Memory B cell (primary cell): ENCODE measurements around the gene LPO.
A peak's percentile ranks its signal among the peaks of the same experiment; 100 is the strongest.

ENCODE experiments used
- ATAC-seq: fragments of 150-1000 bp; cut with Tn5 transposase; 2 replicates; pipeline ENCODE4 v1.10.0; 2021; ENCODE audit warnings: low read depth, mild to moderate bottlenecking, moderate library complexity
- DNase-seq, 2 donors: peaks; one replicate each; pipeline ENCODE4 v3.0.0; 2022; ENCODE audit warnings: low spot score in 2 of 2
- H3K27ac Mint-ChIP-seq: one replicate; pipeline ENCODE4 v1.8.0; 2022; ENCODE audit warnings: mild to moderate bottlenecking, moderate library complexity, mixed read lengths
- H3K27me3 Mint-ChIP-seq: one replicate; pipeline ENCODE4 v1.8.0; 2022; ENCODE audit warnings: mixed read lengths
- H3K36me3 Mint-ChIP-seq: one replicate; pipeline ENCODE4 v1.8.0; 2022; ENCODE audit warnings: mild to moderate bottlenecking, mixed read lengths
- H3K4me1 Mint-ChIP-seq: one replicate; pipeline ENCODE4 v1.8.0; 2022; ENCODE audit warnings: mixed read lengths
- H3K4me3 Mint-ChIP-seq: one replicate; pipeline ENCODE4 v1.8.0; 2022; ENCODE audit warnings: mild to moderate bottlenecking, moderate library complexity, mixed read lengths
- H3K9me3 Mint-ChIP-seq: one replicate; pipeline ENCODE4 v1.8.0; 2022; ENCODE audit warnings: mixed read lengths

The LPO gene

DNA sequence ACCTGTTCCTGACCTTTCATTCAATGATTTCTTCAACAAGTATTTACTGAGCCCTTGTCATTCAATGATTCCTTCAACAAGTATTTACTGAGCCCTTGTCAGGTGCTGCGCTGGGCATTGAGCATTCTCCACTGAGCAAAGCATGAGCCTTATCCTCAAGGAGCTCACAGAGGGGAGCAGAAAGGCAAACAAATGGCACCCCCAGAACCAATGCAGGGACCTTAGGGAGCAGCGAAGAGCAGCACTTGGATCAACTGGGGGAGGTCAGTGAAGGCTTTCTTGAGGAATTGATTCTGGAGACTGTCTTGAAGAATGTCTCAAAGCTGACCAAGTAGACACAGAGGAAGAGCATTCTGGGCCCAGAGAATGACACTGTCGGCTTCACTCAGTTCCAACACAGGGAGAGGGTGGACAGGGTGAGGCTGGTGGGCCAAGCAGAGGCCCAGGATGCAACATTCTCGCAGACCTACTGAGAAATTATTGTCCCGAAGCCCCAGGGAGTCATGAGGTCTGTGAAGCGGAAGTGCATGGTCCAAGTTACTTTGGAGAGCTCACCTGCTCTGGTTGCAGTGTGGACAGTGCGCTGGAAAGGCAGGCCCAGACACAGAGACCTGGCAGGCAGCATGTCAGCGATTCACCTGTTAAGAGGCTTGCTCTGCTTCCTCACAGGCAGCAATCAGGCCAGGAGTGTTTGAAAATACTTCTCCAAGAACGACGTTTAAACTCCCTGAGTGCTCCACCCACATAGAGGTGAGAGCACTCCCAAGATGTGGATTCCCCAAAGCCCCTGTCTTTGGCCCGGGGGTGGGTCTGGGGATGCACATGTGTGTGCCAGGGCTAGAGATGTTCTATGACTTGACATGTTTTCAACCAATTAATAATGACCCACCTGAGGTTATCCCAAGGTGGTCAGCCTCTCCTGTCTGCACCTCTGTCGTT lies 45.6 kb downstream of the LPO start:
- H3K4me3 Mint-ChIP-seq = no peak overlapping the region
- H3K27ac Mint-ChIP-seq = no peak overlapping the region
- no peak for DNase-seq
- H3K27me3 Mint-ChIP-seq = peaks cover 12% of the 10 kb centered on the region
- H3K4me1 Mint-ChIP-seq = peaks cover 2% of the 10 kb centered on the region
- ATAC-seq = no peak
- peaks cover 1% of the 10 kb centered on the region for H3K36me3 Mint-ChIP-seq
- H3K9me3 Mint-ChIP-seq = no peaks in the 10 kb centered on the region

DNA sequence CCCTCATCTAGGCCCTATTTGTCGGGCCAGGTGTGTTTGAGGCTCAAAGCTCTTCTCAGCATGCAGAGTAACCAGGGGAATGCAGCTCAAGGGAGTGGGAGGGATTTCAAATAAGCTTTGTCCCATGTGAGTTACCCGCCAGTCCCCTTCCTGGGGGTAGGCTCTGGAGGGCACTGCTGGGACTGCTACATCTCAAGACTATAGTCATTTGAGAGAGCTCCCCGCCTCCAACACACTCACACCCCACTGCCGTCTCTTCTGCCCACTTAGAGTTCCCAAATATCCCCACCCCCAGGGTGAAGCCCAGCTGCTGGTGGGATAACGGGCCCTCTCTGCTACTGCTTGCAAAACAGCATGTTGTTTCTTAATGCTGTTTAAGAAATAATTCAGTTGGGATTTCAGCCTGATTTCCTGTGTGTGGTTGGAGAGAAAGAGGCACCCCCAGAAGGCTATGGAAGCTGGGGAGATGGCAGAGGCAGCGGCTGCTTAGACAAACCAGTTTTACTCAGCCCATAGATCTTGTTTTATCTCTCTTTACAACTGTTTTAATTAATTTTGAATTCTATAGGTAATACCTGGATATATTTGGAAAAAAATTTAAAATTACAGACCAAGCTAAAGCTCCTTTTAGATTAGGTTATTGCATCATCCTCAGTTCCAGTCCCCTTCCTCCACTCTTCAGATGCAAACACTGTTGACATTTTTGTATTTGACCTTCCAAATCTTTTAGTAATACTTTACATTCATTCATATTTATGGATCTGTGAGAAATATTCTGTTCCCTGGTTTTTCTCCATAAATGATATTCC lies 46.4 kb downstream of the LPO start:
- no peak overlapping the region for H3K4me3 Mint-ChIP-seq
- no peak overlapping the region for H3K27ac Mint-ChIP-seq
- DNase-seq = no peak
- peaks cover 1% of the 10 kb centered on the region for H3K36me3 Mint-ChIP-seq
- no peaks in the 10 kb centered on the region for H3K9me3 Mint-ChIP-seq
- peaks cover 2% of the 10 kb centered on the region for H3K4me1 Mint-ChIP-seq
- H3K27me3 Mint-ChIP-seq = peaks cover 11% of the 10 kb centered on the region
- no peak for ATAC-seq

DNA sequence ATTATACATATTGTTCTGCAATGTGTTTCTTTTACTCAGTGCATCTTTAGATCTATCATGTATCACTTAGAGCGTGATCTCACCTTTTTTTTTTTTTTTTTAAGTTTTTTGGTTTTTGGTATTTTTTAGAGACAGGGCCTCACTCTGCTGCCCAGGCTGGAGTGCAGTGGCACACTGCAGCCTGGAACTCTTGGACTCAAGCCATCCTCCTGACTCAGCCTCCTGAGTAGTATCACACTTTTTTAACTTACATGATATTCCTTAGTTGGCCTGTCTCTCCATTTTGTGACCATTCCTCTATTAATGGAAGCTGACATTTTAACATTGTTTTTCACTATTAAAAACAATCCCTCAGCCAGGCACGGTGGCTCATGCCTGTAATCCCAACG lies 47.0 kb downstream of the LPO start:
- ATAC-seq (no peak), DNase-seq (no peak)
- no peak overlapping the region for H3K27ac Mint-ChIP-seq
- peaks cover 1% of the 10 kb centered on the region for H3K36me3 Mint-ChIP-seq
- H3K4me1 Mint-ChIP-seq = peaks cover 2% of the 10 kb centered on the region
- peaks cover 11% of the 10 kb centered on the region for H3K27me3 Mint-ChIP-seq
- no peaks in the 10 kb centered on the region for H3K9me3 Mint-ChIP-seq
- H3K4me3 Mint-ChIP-seq = no peak overlapping the region

DNA sequence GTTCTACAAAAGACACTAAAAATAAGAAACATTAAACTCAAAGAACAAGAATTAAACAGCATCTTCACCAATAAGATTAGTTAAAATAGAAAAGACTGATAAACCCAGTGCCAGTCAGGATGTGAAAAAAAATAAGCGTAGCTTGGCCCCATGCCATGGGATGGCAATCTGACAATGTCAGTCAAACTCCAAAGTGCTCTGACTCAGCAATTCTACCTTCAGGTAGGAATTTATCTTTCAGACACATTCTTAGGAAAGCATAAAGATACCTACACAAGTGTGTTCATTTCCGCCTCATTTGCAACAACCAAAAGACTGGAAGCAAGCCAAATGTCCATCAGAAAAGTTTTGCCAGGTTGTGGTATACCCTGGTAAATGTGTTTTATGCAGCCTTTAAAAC lies 51.5 kb downstream of the LPO start:
- DNase-seq (no peak), ATAC-seq (no peak)
- H3K4me1 Mint-ChIP-seq = peaks cover 2% of the 10 kb centered on the region
- peaks cover 4% of the 10 kb centered on the region for H3K9me3 Mint-ChIP-seq
- H3K36me3 Mint-ChIP-seq = peaks cover 1% of the 10 kb centered on the region
- peaks cover 9% of the 10 kb centered on the region for H3K27me3 Mint-ChIP-seq
- H3K4me3 Mint-ChIP-seq = no peak overlapping the region
- no peak overlapping the region for H3K27ac Mint-ChIP-seq

DNA sequence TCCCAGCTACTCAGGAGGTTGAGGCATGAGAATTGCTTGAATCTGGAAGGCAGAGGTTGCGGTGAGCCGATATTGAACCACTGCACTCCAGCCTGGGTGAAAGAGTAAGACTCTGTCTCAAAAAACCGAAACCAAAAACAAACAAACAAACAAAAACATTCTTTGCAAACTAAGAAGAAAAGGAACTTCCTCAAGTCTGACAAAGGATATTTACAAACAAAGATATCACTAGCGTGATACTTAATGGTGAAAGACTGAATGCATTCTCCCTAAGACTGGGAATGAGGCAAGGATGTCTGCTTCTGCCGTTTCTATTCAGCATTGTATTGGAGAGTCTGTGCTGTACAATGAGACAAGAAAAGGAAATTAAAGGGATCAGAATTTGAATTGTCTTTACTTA lies 52.9 kb downstream of the LPO start:
- H3K9me3 Mint-ChIP-seq = peaks cover 4% of the 10 kb centered on the region
- no peak overlapping the region for H3K27ac Mint-ChIP-seq
- peaks cover 8% of the 10 kb centered on the region for H3K27me3 Mint-ChIP-seq
- ATAC-seq (no peak), DNase-seq (no peak)
- no peak overlapping the region for H3K4me3 Mint-ChIP-seq
- peaks cover 2% of the 10 kb centered on the region for H3K4me1 Mint-ChIP-seq
- peaks cover 1% of the 10 kb centered on the region for H3K36me3 Mint-ChIP-seq

DNA sequence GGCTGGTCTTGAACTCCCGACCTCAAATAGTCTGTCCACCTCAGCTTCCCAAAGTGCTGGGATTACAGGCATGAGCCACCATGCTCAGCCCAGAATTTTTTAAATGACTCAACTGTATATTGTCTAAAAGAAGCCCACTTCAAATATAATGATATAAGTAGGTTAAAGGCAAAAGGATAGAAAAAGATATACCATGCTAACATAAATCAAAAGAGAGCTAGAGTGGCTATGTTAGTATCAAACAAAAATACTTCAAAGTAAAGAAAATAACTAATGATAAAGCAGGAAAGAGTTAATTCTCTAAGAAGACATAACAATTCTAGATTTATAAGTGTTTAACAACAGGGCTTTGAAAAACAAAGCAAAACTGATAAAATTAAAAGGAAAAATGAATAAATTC lies 55.6 kb downstream of the LPO start:
- Mint-ChIP-seq H3K9me3 (peaks cover 4% of the 10 kb centered on the region), H3K36me3 (no peaks in the 10 kb centered on the region), H3K27me3 (peaks cover 5% of the 10 kb centered on the region), H3K4me3 (no peak overlapping the region), H3K4me1 (no peaks in the 10 kb centered on the region), H3K27ac (no peak overlapping the region)
- no peak for ATAC-seq
- DNase-seq = no peak

DNA sequence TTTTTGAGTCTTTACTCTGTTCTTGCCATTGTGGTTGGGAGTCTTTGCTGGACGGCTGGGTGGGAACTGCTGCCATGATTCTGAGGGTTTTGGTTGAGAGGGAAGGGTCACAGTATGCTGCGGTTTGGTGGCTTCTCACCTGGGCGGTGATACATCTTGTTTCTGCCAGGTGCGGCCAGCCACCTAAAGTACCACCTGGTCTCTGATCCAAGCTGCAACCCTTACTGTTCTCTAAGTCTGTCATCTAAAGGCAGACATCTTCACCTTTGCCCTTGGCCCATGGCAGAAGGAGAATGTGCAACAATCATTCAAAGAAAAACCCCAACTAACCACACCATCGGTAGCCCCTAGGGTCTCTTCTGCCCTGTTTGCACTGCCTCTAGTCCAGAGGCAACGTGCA lies 62.0 kb downstream of the LPO start:
- Mint-ChIP-seq H3K9me3 (no peaks in the 10 kb centered on the region), H3K36me3 (no peaks in the 10 kb centered on the region), H3K4me3 (no peak overlapping the region), H3K27me3 (no peaks in the 10 kb centered on the region), H3K27ac (no peak overlapping the region), H3K4me1 (peaks cover 9% of the 10 kb centered on the region)
- DNase-seq (no peak), ATAC-seq (no peak)

DNA sequence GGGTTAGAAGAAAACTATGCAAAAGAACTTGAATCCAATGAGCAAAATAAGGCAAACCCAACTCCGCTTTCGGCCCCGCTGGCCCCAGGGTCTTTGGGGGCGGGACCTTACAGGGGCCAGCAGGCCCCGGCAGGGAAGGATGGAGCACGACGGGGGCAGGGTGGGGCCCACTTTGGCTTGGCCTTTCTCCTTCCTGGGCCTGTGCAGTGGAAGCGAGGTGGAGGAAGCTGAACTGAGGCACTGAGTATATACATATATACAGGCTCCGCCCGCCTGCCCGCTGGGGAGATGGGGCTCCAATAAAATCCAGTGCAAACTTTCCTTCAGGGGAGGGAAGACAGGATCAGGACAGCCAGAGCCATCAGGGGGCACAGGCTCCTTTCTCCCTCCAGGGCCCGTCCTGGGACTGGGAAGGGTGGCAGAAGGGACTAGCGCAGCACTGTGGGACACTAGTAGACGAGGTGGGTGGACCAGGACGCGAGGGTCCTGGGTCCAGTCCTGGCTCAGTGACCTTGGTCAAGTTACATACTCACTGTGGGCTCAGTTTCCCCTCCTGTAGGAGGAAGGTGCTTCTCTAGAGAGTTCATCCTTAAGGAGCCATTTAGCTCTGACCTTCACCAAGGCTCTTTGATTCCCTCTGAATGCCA lies 63.2 kb downstream of the LPO start:
- Mint-ChIP-seq H3K4me1 (peaks cover 9% of the 10 kb centered on the region), H3K27ac (no peak overlapping the region), H3K36me3 (no peaks in the 10 kb centered on the region), H3K27me3 (no peaks in the 10 kb centered on the region), H3K4me3 (no peak overlapping the region), H3K9me3 (no peaks in the 10 kb centered on the region)
- no peak for ATAC-seq
- no peak for DNase-seq

DNA sequence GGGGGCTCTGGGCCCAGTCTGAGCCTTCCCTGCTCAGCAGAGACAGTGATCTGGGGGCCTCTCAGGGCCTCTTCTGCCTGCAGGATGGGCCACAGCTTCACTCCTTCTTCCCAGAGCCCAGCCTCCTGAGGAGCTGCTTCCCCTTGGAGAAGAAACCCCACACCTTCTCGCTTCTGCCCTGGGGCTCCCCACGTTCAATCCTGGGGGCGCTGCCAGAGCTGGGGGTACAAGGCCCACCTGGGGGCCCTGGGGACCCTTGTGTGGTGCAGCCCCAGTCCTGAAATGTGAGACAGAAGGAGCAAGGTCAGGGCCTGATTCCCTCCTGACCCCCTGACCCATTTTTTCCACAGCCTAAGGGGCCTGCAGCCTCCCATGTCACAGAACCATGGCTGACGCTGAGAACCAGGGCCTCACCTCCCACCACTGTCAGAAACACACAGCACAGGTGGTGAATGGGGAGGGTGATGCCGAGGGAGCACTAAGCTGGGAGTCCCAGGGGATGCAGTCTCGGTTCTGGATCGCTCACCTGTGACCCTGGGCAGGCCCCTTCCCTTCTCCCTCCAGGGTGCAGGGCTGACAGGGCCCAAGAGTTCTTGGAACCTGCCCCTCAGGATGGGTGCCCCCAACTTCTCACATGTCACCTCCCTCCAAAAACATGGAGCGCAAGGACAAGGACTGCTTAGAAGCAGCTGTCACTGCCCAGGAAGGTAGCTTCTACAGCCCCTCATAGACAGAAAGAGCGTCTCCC lies 64.0 kb downstream of the LPO start:
- ATAC-seq = peak; percentile 26
- Mint-ChIP-seq H3K36me3 (no peaks in the 10 kb centered on the region), H3K27ac (no peak overlapping the region), H3K4me3 (no peak overlapping the region), H3K9me3 (no peaks in the 10 kb centered on the region), H3K27me3 (no peaks in the 10 kb centered on the region), H3K4me1 (peaks cover 9% of the 10 kb centered on the region)
- DNase-seq = no peak

DNA sequence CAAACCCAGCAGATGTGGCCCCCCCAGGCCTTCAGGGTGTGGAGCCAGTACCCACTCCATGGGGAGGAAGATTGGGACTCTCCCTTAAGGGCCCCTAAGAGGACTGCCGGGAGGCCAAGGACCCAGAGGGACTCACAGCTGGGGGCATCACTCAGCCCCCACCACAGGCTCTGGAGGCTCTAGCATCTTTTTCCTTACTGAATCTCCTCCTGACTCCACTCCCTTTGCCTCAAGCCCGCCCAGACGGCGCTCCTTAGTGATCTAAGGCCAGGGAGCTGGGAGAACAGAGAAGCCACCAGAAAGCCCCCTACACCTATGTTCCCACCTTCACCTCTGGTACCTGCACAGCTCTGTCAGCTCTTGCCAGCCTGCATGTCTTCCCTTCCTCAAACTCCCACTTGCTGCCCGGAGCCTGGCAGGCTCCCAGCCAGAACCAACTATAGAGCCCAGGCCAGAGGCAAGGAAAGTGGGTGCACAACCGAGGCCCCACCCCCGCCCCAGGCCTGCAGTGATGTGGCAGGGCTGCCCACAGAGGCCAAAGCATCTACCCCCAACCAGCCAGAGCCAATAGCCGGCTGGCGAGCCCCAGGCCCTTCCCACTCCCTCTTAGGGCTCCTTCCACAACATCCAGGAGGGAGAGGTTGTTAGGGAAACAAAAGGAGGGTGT lies 64.7 kb downstream of the LPO start:
- H3K36me3 Mint-ChIP-seq = peaks cover under 1% of the 10 kb centered on the region
- DNase-seq (no peak), ATAC-seq (no peak)
- H3K4me1 Mint-ChIP-seq = peaks cover 9% of the 10 kb centered on the region
- H3K27me3 Mint-ChIP-seq = no peaks in the 10 kb centered on the region
- no peak overlapping the region for H3K27ac Mint-ChIP-seq
- H3K9me3 Mint-ChIP-seq = no peaks in the 10 kb centered on the region
- no peak overlapping the region for H3K4me3 Mint-ChIP-seq

DNA sequence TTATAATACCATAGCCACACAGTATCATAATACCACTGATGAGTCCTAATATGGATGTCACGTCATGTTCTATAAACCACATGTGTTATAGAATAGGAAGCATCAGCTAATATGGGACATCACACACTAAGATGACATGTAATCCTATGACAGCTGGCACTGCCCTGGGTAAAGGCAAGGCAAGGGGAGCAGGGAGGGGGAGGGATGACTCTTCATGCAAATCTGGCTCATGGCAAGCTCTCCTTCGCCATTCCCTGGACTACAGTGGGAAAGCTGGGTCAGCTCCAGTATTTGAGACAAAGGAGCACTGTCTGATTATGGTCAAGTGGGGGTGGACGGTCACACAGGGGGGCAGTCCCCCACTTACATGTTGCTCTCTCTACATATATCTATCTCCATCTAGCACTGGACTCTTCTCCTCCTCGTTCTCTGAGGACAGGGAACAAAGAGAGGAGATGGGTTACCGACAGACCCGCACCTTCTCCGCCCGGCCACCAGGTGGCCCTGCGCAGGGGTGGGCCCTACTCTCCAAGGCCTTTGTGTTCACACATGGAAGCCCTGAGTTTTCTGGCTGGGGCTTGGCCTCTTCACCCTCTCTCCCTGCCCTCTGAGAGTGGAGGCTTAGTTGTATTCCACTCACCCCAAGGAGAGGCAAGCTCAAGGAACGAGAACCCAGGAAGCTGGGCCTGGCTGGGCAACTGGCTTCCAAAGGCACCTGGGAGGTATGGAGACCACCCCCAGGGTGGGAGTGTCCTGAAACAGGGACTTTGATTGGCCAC lies 65.8 kb downstream of the LPO start:
- H3K4me1 Mint-ChIP-seq = peaks cover 9% of the 10 kb centered on the region
- DNase-seq (peak; percentile 53 to 56), ATAC-seq (peak; percentile 85)
- H3K27me3 Mint-ChIP-seq = no peaks in the 10 kb centered on the region
- no peak overlapping the region for H3K27ac Mint-ChIP-seq
- peaks cover 2% of the 10 kb centered on the region for H3K36me3 Mint-ChIP-seq
- no peak overlapping the region for H3K4me3 Mint-ChIP-seq
- no peaks in the 10 kb centered on the region for H3K9me3 Mint-ChIP-seq

DNA sequence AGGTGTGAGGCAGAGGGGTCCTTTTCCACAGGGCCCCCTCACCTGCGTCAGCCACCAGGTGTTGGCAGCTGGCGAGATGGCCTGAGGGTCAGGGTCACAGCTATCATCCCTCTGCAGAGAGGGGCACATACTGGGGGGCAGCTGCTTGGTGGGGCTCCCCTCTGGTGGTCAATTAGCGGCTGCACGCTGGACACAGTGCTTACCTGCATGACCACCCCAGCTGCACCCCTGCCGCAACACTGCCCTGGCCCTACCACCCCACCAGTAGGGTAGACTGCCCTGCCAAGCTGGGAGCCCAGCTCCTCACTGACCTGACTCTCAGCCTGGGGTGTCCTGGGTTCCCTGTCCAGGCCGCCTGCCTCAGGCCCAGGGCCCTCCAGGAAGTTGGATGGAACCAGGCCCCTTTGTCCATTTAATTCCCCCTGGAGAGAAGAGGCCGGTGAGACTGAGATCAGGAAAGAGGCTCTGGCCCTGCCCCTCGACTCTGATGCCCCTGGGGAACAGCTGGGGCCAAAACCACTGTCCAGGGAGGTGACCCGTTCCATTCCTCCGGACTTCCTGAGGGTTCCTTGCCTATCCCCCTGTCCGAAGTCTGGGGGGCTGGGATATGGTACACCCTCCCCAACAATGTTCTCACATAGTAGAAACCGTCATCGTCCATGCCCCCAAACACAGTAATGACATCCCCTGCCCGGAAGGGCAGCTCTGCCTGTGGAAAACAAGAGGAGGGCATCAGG lies 66.5 kb downstream of the LPO start:
- no peaks in the 10 kb centered on the region for H3K27me3 Mint-ChIP-seq
- no peak for DNase-seq
- H3K4me1 Mint-ChIP-seq = peaks cover 10% of the 10 kb centered on the region
- peaks cover 2% of the 10 kb centered on the region for H3K36me3 Mint-ChIP-seq
- H3K4me3 Mint-ChIP-seq = no peak overlapping the region
- no peaks in the 10 kb centered on the region for H3K9me3 Mint-ChIP-seq
- ATAC-seq = no peak
- H3K27ac Mint-ChIP-seq = no peak overlapping the region
